Endothelial cell of umbilical vein (primary cell): Measurements from ENCODE around the gene HSH2D. TPM values are rescaled to one million over a fixed set of nuclear protein-coding genes. Genes with fewer than 3 reads are reported as not detected.

ENCODE experiments used
- BruUV-seq: library from RNA; stranded (reverse); fragments of 400-500 nt; replicated peaks from 2 replicates; lab custom pipeline; 2021; lab: Mats Ljungman, UMichigan
- CTCF ChIA-PET: fragments of 300-600, 350-600 bp; sonication (Branson Sonifier 250); formaldehyde crosslinking; loops from one replicate; lab custom pipeline; 2021; ENCODE audit warnings: antibody characterized with exemption, inconsistent platforms; lab: Charles Lee
- POLR2A ChIA-PET: fragments of 300-600, 350-600 bp; sonication (Branson Sonifier 250); formaldehyde crosslinking; loops from one replicate; lab custom pipeline; 2021; ENCODE audit warnings: antibody characterized with exemption, inconsistent platforms; lab: Charles Lee
- DNase-seq: peaks from one replicate; pipeline ENCODE4 v3.0.0-alpha.2; 2011; ENCODE audit warnings: low read depth, low spot score
- FAIRE-seq: peaks from 2 replicates; lab custom pipeline; 2011; peaks lifted over from hg19 to GRCh38; lab: Jason Lieb, UNC
- H2AFZ ChIP-seq: 2 replicates; pipeline ENCODE4 v1.6.0; 2012; ENCODE audit warnings: low read depth, low read length, control low read depth, inconsistent platforms
- H3K27ac ChIP-seq: 2 replicates; pipeline ENCODE4 v1.5.1; 2011; ENCODE audit warnings: low read depth, mild to moderate bottlenecking, control low read depth, low read length, moderate library complexity; ENCODE audit not compliant: insufficient read depth
- H3K27me3 ChIP-seq, 2 experiments: 2 replicates each; pipeline versions ENCODE4 v1.6.0 to v1.6.1; 2011; ENCODE audit warnings: low read length in 2 of 2, mixed read lengths in 1 of 2; ENCODE audit not compliant: control insufficient read depth in 2 of 2, insufficient read depth in 2 of 2
- H3K36me3 ChIP-seq, 2 experiments: 2 replicates in 1 of 2; 3 replicates in 1 of 2; pipeline ENCODE4 v1.5.1; 2011; ENCODE audit warnings: low read length in 2 of 2, mild to moderate bottlenecking in 1 of 2, moderate library complexity in 1 of 2; ENCODE audit not compliant: control insufficient read depth in 2 of 2, insufficient read depth in 2 of 2; ENCODE audit errors: extremely low read depth in 1 of 2
- H3K4me1 ChIP-seq: 3 replicates; pipeline ENCODE4 v1.5.1; 2011; ENCODE audit warnings: mild to moderate bottlenecking, low read length; ENCODE audit not compliant: control insufficient read depth, insufficient read depth; ENCODE audit errors: extremely low read depth
- H3K4me2 ChIP-seq: 2 replicates; pipeline ENCODE4 v1.6.1; 2011; ENCODE audit warnings: low read length, control low read depth, mixed read lengths; ENCODE audit not compliant: insufficient read depth
- H3K4me3 ChIP-seq, 3 experiments: fragments of 200-600 bp in 1 of 3; sonication (generic), shearing (Covaris generic) in 1 of 3; replicated peaks in 1 of 3; 2 replicates each; pipeline ENCODE4 v1.5.1; 2011 to 2016; ENCODE audit warnings: control low read depth in 3 of 3, low read length in 3 of 3, mild to moderate bottlenecking in 2 of 3, inconsistent platforms in 1 of 3, low read depth in 1 of 3, moderate library complexity in 1 of 3; ENCODE audit not compliant: insufficient read depth in 1 of 3
- H3K79me2 ChIP-seq: 2 replicates; pipeline ENCODE4 v1.6.0; 2012; ENCODE audit warnings: low read length, inconsistent platforms; ENCODE audit not compliant: control insufficient read depth, insufficient read depth
- H3K9ac ChIP-seq: replicated peaks from 2 replicates; pipeline ENCODE3; 2011; ENCODE audit warnings: low read length, control low read depth; ENCODE audit not compliant: insufficient read depth; ENCODE audit errors: extremely low read depth
- H3K9me1 ChIP-seq: replicated peaks from 3 replicates; pipeline ENCODE4 v1.6.0; 2011; ENCODE audit warnings: mild to moderate bottlenecking, low read length; ENCODE audit not compliant: control insufficient read depth, insufficient read depth; ENCODE audit errors: extremely low read depth
- H3K9me3 ChIP-seq: replicated peaks from 2 replicates; pipeline ENCODE4 v1.5.1; 2012; ENCODE audit warnings: low read length, inconsistent platforms; ENCODE audit not compliant: control insufficient read depth, insufficient read depth
- H4K20me1 ChIP-seq: replicated peaks from 2 replicates; pipeline ENCODE3; 2011; ENCODE audit warnings: mild to moderate bottlenecking, low read length; ENCODE audit not compliant: control insufficient read depth, insufficient read depth; ENCODE audit errors: extremely low read depth
- EZH2 ChIP-seq: IDR thresholded peaks from 2 replicates; pipeline ENCODE4 v1.6.1; 2012; ENCODE audit warnings: borderline replicate concordance, low read depth, mild to moderate bottlenecking, moderate library complexity, low read length, inconsistent platforms; ENCODE audit not compliant: severe bottlenecking
- FOS ChIP-seq: IDR thresholded peaks from 2 replicates; pipeline ENCODE4 v1.6.1; 2011; ENCODE audit warnings: mild to moderate bottlenecking, low read length, moderate library complexity, borderline replicate concordance; ENCODE audit not compliant: insufficient read depth
- GATA2 ChIP-seq: IDR thresholded peaks from 2 replicates; pipeline ENCODE4 v1.7.0; 2011; ENCODE audit warnings: low read depth, mild to moderate bottlenecking, moderate library complexity, mixed read lengths, low read length; ENCODE audit not compliant: insufficient read length, insufficient read depth
- JUN ChIP-seq: IDR thresholded peaks from 2 replicates; pipeline ENCODE4 v1.6.1; 2011; ENCODE audit warnings: borderline replicate concordance, low read depth; ENCODE audit not compliant: insufficient read length, insufficient read depth
- MYC ChIP-seq: IDR thresholded peaks from one replicate; pipeline ENCODE4 v1.6.1; 2011; ENCODE audit warnings: mild to moderate bottlenecking, low read depth, low read length
- POLR2A ChIP-seq: IDR thresholded peaks from 2 replicates; pipeline ENCODE4 v1.6.1; 2012; ENCODE audit warnings: low read depth, mild to moderate bottlenecking, control low read depth, low read length
- POLR2AphosphoS5 ChIP-seq: IDR thresholded peaks from 2 replicates; pipeline ENCODE4 v1.6.1; 2012; ENCODE audit warnings: low read depth, mild to moderate bottlenecking, control low read depth, low read length, moderate library complexity; ENCODE audit not compliant: insufficient read depth
- dilution Hi-C: fragments of 300-500 bp; cut with MboI; formaldehyde crosslinking; loops from one replicate; pipeline ENCODE4 v1.15.0; 2019; ENCODE audit warnings: low sequenced_read_pairs; ENCODE audit not compliant: extremely low pct_ligation_motif_present
- intact Hi-C: fragments of 100-400 bp; cut with micrococcal nuclease; formaldehyde crosslinking; loops from one replicate; pipeline ENCODE4 v1.10.0; 2022
- polyA plus RNA-seq, 4 experiments: library from polyadenylated mRNA; depleted of rRNA in 3 of 4; stranded (reverse) in 3 of 4; unstranded in 1 of 4; fragments of >200 nt; gene quantifications; 2 replicates each; pipeline versions ENCODE4 v1.2.1 to v1.2.3, GENCODE V29; 2011 to 2012; ENCODE audit warnings: missing spikeins in 1 of 4
- total RNA-seq: library from RNA; stranded (reverse); gene quantifications from 2 replicates; pipeline ENCODE4 v1.2.3, GENCODE V29; 2021
- TF ChIP-seq, protein P1 (sequence below), 2 donors: IDR thresholded peaks; 1 replicate in 1 of 2; 2 replicates in 1 of 2; pipeline ENCODE4 v1.5.1; 2011; ENCODE audit warnings: low read length in 2 of 2, mild to moderate bottlenecking in 2 of 2, moderate library complexity in 2 of 2, control low read depth in 1 of 2, inconsistent platforms in 1 of 2, low read depth in 1 of 2; ENCODE audit not compliant: insufficient read depth in 1 of 2; ENCODE audit errors: extremely low read depth in 1 of 2
- TF ChIP-seq, protein P2 (sequence below): IDR thresholded peaks from 2 replicates; pipeline ENCODE4 v1.6.1; 2011; ENCODE audit not compliant: insufficient read depth, insufficient read length

Gene HSH2D
- total and polyA plus RNA-seq, 2 donors (not counting 3 experiments of a cell fraction or from before 2014, with no cell fraction given) = not detected

DNA sequence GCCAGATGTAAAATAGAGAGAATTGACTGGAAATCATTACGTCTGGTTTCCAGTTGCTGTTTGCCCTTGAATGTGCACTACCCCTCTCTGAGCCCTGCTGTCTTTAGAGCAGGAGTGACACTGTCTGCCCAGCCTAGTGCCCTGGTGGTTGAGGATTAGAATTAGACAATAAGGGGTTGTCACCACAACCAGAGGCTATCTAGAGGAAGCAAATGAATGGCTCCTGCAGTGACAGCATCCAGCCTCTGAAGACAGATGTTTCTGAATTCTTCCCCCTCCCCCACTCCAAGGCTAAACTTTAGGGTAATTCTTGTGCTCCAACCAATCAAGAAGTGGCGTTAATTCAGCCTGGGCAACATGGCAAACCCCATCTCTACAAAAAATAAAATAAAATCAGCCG is 29.8 kb upstream of the HSH2D start:
- Histone ChIP-seq H3K27ac (no peak overlapping the region), H4K20me1 (no peaks in the 10 kb centered on the region), H3K9ac (no peak overlapping the region), H3K9me3 (no peaks in the 10 kb centered on the region), H3K27me3 (no peaks in the 10 kb centered on the region), H3K4me3 (no peak overlapping the region), H3K36me3 (peaks cover 0 to 9% of the 10 kb centered on the region in 2 experiments), H3K79me2 (peaks cover 44% of the 10 kb centered on the region), H3K4me2 (no peak overlapping the region), H2AFZ (no peak overlapping the region), H3K4me1 (peaks cover 12% of the 10 kb centered on the region), H3K9me1 (no peaks in the 10 kb centered on the region)
- ChIA-PET POLR2A (no interaction called here), CTCF (interaction anchor here (1.3 kb wide), 1 partner anchor 72 kb away, joined by 11 read pairs; no protein-coding TSS in a partner anchor)
- DNase-seq = no peak
- intact Hi-C loops = no loop called here
- FAIRE-seq = no peak
- no TSS peak for BruUV-seq
- dilution Hi-C loops = no loop called here
- no peak for TF ChIP-seq POLR2A
- TF ChIP-seq, protein P1, sequence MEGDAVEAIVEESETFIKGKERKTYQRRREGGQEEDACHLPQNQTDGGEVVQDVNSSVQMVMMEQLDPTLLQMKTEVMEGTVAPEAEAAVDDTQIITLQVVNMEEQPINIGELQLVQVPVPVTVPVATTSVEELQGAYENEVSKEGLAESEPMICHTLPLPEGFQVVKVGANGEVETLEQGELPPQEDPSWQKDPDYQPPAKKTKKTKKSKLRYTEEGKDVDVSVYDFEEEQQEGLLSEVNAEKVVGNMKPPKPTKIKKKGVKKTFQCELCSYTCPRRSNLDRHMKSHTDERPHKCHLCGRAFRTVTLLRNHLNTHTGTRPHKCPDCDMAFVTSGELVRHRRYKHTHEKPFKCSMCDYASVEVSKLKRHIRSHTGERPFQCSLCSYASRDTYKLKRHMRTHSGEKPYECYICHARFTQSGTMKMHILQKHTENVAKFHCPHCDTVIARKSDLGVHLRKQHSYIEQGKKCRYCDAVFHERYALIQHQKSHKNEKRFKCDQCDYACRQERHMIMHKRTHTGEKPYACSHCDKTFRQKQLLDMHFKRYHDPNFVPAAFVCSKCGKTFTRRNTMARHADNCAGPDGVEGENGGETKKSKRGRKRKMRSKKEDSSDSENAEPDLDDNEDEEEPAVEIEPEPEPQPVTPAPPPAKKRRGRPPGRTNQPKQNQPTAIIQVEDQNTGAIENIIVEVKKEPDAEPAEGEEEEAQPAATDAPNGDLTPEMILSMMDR (IDR thresholded peaks at IDR 0.05; ENCODE audit: extremely low read depth in 1 of 2, insufficient read depth in 1 of 2, low read depth in 1 of 2, low read length in 2 of 2) = no peak
- no peak for TF ChIP-seq EZH2
- no peak for TF ChIP-seq POLR2AphosphoS5
- no peak for TF ChIP-seq FOS
- no peak for TF ChIP-seq GATA2
- TF ChIP-seq, protein P2, sequence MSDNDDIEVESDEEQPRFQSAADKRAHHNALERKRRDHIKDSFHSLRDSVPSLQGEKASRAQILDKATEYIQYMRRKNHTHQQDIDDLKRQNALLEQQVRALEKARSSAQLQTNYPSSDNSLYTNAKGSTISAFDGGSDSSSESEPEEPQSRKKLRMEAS = no peak
- no peak for TF ChIP-seq JUN
- no peak for TF ChIP-seq MYC
